Stimulated activated CD4-positive, alpha-beta T cell treated with anti-CD3 and anti-CD28 coated beads, Interleukin-1b, Interleukin-23, amount 100 ng/mL, for 1 hour (primary cell): ENCODE results near the gene OVCA2.
"Not testable (repeated sequence)": the region's sequence is repeated elsewhere in the genome, so short reads cannot be mapped to it uniquely, and the experiment has no call there.

Experiments
- DNase-seq, 2 donors: peaks; one replicate each; pipeline ENCODE4 v3.0.0-alpha.2; 2020; ENCODE audit warnings: low read depth in 2 of 2

OVCA2 gene

DNA sequence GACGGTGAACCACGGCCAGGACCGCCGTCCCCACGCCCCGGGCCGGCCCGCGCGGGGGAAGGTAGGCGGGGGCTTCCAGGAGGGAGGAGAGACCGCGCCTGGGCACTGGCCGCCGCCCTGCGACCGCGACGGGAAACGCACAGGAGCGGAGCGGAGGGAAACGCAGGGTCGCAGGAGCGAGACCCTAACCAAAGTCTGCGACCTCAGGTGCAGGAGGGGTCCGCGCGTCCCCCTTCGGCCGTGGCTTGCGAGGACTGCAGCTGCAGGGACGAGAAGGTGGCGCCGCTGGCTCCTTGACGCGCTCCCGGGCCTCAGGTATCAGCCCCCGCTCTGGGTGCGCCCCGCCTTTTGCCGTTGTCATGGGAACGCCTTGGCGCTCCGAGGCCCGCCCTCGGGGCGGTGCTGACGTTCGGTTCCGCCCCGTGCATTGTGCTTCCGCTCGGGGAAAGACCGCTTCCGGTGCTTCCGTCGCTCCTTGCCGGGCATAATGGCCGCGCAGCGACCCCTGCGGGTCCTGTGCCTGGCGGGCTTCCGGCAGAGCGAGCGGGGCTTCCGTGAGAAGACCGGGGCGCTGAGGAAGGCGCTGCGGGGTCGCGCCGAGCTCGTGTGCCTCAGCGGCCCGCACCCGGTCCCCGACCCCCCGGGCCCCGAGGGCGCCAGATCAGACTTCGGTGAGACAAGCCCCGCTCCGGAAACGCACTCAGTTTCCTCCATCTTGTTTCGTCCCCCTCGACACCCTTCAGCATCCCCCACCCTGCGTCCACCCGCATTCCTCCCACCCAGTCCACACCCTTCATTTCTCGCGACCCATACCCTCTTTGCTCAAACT lies at the start of gene OVCA2:
OVCA2 (plus strand) TSS at position 462 of the 829 bp plus-strand sequence; CDS start at position 488, 26 bp downstream.
- DNase-seq, result peak; percentile 93 to 97

DNA sequence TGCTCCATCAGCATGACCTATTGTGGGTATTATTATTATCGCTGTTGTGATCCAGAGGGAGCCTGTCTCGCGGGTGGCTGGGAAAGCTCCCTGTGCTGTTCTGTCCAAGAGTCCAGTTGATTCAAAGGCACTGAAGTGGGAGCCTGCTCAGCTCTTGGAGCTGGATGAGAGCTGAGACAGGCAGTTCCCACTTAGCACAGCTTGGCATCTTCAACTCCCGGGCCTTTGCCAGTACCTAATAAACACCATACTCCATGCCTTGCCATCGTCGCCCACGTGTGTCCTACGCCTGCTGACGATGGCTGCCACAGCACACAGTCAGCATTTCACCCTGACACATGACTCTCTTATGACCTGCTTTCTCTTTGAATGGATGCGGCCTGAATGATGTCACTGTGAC lies 49.3 kb upstream of the OVCA2 start:
- no peak for DNase-seq

DNA sequence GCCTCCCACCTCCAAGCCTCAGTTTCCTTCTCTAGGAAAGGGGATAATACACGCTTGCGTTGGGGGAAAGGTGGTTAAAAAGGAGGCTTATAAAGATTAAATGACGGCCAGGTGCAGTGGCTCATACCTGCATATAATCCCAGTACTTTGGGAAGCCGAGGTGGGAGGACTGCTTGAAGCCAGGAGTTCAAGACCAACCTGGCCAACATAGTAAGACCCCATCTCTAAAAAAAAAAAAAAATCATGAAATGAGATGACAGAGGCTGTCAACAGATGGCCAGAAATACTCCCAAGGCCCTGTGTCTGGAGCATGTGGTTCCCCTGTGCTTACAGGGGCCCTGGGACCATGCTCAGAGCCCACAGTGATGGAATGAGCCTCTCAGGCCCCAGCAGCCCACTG lies 47.1 kb upstream of the OVCA2 start:
- no peak for DNase-seq

DNA sequence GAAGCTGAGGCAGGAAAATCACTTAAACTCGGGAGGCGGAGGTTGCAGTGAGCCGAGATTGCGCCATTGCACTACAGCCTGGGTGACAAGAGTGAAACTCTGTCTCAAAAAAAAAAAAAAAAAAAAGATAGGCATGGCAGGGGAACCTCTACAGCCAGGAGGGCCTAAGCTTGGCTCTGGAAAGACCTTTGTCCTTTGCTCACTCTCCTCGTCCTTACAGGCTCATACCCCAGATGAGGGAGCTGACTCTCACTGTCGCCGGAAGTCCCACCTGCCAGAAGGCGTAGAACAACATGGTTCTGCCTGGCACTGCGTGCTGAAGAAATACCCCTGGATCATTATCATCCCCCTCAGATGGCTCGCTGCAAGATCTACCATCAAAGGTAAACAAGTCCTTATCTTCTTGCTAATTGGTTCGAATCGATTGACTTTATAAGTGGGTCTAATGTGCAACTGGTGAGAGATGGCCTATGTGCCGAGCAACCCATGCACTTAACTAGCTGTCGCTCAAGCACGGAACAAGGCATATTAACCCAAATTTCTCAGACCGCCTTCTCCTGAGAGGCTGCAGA lies 46.4 kb upstream of the OVCA2 start:
- no peak for DNase-seq

DNA sequence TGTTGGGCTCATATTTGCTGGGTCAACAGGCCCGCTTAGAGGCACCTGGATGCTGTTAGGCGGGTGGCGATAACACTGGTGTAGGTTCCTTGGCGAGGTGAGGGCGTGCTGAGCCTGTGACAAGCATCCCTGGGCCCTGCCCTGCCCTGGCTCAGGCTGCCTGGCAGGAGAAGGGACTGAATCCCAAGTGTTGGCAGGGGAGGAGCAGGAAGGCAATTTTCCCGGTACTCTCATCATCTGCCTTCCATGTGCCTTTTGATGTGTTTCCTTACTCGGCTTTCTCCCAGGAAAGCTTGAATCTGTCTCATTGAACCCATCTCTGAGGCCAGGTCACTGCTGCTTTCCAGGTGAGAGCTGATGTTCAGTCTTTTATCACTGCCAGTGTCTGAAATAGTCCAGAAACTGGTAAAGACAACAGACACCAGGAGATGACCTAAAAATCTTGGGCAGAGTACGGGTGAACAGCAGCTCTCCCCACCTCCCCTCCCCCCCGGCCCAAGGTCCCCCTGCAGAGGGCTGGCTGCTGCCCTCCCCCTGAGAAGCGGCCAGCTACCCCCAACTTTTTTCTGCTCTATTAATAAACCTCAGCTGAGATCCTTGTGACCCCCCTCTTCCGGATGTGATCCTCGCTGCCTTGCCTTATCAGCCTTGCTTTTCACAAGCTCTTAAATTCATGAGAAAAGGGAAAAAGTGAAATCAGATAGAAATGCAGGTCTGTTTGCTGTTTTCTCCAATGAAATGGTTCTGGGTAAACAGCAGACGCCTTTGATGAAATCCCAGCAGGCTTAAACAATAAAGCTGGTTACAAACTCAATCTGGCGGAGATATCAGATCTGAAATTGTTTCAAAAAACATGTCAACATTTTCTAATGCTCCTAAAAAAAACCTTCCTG lies 45.7 kb upstream of the OVCA2 start:
- no peak for DNase-seq

DNA sequence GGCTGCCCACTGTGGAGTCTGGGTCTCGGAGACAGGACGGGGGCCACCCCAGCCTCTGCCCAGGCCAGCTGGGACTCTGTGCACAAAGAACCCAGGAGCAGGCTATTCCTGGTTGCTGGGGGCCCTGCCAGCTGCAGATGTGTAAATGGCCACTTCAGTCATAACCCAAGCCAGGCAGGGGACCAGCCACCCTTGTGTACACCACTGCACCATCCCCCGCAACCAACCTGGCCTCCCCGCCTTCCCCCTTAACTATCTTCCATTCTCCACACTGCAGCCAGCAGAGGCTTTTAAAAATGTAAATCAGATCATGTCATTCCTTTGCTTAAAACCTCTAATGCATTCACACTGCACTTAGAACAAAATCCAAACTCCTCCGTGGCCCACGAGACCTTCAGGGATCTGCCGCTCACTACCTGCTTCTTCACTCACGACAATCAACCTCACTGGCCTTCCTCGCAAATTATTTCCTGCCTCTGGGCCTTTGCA lies 45.0 kb upstream of the OVCA2 start:
- DNase-seq, result no peak

GRCh38 chr17:1997289-1997926 lies 44.4 kb upstream of the OVCA2 start:
- DNase-seq, result no peak

GRCh38 chr17:1997927-1998742 lies 43.7 kb upstream of the OVCA2 start:
- DNase-seq, result no peak

DNA sequence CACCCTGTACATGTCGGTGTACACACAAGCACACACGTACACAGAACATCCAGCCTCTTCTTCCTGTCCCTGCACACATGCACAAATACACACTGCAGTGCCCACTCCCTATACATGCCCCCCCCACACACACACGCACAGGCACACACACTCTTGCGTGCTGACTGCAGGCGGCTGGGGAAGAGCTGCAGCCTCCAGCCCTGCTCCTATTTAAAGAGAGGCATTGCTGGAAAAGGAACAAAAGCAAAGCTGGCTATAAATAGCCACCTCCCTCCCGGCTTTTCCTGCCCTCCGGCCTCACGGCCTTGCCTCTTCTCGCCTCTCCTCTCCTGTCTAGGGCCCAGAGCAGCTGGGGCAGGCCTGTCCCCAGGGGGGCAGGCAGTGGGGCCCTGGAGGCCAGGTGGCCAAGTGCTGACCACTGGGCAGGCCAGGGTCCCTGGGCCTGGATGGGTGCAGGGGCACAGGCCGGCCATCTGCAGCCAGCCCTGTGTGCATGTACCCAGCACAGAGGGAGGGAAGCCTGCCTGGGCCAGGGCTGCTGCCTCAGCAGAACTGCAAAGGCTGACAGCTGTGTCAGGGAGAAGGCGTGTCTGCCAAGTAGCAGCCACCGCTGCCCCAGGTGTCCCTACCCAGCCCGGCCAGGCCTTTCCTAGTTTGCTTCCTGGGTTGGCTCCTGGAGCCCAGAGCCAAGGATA lies 42.1 kb upstream of the OVCA2 start:
- no peak for DNase-seq

- DNase-seq, result no peak
Observed at GRCh38 chr17:2002767-2003329, 39.0 kb upstream of the OVCA2 start.

- DNase-seq, result no peak
Observed at GRCh38 chr17:2003525-2003924, 38.3 kb upstream of the OVCA2 start.

DNA sequence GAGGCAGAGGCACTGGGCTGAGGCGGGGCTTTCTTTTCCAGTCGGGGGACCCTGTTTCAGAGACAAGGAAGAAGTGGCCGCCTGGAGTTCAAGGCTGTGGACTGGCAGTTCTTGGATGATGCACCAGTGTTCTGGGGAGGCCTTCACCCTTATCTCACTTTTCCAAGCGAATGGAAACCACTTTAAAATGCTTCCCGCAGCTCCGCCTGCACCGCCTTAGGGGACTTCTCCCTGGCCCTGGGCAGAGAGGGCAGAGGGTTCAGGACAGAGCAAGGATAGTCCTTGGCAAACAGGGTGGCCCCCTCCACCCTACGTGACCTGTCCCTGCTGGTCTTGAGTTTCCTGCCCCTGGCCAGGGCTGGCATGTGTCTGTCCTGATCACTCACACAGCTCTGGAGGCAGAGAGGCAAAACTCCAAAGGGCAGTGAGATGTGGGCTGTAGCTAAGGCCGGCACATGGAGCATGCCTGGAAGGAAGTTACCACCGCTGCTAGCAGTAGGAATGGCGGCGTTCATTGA lies 37.3 kb upstream of the OVCA2 start:
- no peak for DNase-seq

DNA sequence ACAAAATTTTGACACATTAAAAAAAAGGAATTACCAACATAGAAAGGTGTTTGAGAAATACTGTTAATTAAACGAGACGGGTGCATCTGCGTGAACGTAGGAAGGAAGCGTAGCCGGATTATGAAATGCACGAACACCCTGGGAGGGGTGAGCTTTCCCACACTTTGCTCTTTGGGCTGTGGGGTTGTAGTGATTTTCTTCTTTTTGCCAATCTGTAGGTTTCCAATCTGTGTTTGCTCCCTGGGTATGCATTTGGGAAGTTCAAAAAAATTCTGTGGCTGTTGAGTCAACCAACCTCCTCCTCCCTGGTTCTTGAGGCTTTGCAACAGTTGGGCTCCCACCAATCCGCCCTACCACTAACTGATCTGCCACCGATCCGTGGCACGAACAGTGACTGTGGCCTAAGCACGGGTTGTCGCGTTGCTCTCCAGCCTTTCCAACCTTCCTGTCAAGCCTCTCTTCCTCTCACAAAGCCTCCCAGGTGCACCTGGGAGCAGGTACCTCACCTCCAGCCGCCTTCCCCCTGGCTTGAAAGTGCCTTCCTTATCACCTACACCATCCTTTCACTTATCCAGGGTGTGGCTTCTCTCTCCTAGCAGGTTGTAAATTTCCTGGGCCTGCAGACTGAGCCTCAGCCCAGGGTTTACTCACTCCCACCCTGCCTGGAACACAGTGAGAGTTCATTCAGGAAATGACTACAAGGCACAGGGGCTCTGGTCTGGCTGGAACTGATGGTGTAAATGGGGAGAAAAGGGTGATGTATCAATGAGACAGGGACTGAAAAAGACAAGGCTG lies 33.3 kb upstream of the OVCA2 start:
- DNase-seq, result no peak

- no peak for DNase-seq
Observed at GRCh38 chr17:2009737-2010136, 32.1 kb upstream of the OVCA2 start.

- no peak for DNase-seq
Observed at GRCh38 chr17:2011411-2012371, 30.1 kb upstream of the OVCA2 start.

DNA sequence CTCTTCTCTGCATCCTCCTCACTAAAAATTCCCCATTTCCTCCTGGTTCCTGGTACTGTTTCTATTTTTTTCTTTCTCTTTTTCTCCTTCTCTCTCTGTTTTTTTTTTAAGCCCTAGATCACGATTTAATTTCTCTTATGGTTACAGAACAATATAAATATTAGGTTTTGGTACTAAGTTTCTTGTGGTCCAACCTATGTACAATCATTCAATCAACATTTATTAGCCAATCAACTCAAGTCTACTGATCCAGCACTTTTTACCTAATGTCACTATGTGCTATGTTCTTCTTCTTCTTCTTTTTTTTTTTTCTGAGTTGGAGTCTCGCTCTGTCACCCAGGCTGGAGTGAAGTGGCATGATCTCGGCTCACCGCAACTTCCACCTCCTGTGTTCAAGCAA lies 29.3 kb upstream of the OVCA2 start:
- DNase-seq, result no peak

DNA sequence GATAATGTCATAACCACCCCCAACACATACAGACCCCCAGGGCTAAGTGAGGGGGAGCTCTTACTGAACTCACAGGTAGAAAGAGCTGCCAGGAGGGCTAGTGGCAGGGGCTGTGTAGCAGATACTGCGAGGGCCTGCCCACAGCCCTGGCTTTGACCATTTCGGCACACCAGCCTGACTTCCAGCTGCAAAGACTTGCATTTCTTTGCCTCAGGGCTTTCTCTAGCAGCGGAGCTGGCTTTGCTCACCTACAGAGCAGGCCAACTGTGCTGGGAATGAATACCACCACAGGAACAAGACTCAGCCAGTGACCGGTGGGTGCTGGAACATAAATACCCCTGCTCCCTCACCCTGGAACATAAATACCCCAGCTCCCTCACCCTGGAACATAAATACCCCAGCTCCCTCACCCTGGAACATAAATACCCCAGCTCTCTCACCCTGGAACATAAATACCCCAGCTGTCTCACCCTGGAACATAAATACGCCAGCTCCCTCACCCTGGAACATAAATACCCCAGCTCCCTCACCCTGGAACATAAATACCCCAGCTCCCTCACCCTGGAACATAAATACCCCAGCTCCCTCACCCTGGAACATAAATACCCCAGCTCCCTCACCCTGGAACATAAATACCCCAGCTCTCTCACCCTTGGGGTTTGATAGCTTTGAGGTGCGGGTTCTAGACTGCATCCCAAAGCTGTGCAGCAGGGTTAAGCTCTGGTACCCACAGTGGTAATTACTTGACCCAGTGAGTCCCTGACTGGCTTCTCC lies 28.4 kb upstream of the OVCA2 start:
- DNase-seq, result not testable (repeated sequence)
